Measurements from ENCODE around the gene NRARP.

DNA sequence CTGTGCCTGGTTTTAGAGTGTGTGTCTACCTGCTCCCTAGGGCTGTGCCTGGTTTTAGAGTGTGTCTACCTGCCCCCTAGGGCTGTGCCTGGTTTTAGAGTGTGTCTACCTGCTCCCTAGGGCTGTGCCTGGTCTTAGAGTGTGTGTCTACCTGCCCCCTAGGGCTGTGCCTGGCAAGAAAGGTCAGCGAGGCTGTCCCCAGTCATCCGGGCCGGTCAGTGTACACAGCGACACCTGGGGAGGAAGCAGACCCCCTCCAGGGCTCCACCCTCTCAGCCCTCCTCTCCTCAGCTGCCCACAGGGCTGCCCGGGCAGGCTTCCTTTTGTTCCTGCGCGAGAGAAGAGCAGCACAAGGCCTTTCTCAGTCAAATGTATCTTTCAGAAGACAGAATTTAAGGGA is 4.1 kb downstream of the NRARP start:
- TF ChIP-seq, protein P1, sequence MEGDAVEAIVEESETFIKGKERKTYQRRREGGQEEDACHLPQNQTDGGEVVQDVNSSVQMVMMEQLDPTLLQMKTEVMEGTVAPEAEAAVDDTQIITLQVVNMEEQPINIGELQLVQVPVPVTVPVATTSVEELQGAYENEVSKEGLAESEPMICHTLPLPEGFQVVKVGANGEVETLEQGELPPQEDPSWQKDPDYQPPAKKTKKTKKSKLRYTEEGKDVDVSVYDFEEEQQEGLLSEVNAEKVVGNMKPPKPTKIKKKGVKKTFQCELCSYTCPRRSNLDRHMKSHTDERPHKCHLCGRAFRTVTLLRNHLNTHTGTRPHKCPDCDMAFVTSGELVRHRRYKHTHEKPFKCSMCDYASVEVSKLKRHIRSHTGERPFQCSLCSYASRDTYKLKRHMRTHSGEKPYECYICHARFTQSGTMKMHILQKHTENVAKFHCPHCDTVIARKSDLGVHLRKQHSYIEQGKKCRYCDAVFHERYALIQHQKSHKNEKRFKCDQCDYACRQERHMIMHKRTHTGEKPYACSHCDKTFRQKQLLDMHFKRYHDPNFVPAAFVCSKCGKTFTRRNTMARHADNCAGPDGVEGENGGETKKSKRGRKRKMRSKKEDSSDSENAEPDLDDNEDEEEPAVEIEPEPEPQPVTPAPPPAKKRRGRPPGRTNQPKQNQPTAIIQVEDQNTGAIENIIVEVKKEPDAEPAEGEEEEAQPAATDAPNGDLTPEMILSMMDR (conservative IDR thresholded peaks at IDR 0.05 in 1 of 2, IDR thresholded peaks at IDR 0.05 in 1 of 2; ENCODE audit: extremely low read depth in 1 of 2, insufficient read depth in 1 of 2, low read depth in 1 of 2, low read length in 2 of 2): no peak
- no peak for TF ChIP-seq EZH2 (IDR thresholded peaks at IDR 0.05; ENCODE audit: borderline replicate concordance, low read length)

Data from mammary epithelial cell (primary cell).